ENCODE results near the gene LPIN1.
A peak's percentile ranks its signal among the peaks of the same experiment; 100 is the strongest.

Gene LPIN1

DNA sequence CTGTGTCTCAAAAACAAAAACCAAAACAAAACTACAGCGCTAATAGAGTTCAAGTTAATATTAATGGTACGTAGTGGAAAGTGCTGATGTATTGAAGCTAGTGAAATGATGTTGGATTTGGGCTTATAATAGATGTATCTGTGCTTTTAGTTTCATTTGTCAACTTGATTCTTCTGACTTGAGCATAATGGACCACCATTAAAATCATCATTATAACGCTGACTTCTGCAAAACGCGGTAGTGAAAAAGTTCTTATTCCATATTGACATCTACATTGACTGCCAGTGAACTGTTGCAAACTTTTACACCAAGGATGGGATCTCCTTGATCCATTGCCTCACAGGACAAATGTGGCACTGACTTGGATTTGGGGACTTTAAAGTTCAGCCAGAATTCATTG, 85.0 kb downstream of the LPIN1 start:
- TF ChIP-seq TAF1 (IDR thresholded peaks at IDR 0.05; ENCODE audit: borderline replicate concordance, insufficient read depth, low read length), result no peak

DNA sequence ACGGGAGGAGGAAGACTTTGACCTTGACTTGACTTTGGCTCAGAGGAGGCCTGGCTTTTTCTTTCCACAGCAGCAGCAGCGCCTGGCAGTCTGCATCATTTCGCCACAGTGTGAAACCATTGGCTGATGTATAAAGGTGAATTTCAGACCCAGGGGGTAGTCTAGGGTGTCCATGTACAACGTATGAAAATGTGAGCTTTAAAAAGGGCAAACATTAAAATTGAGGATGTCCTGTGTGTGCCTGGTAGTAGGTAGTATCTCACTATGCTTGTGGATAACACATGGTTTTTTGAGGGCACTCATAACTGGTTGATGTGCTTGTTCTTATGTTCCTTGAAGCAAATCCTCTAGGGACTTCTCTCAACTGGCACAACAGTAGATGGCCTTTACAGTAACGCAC, 86.1 kb downstream of the LPIN1 start:
- TF ChIP-seq SIN3A (IDR thresholded peaks at IDR 0.05; ENCODE audit: borderline replicate concordance, insufficient read depth, low read length) (no peak), FOXP2 (optimal IDR thresholded peaks at IDR 0.05; ENCODE audit: borderline replicate concordance, extremely low read depth, extremely low read length, insufficient read depth) (no peak), POLR2AphosphoS5 (IDR thresholded peaks at IDR 0.05; ENCODE audit: low read depth, low read length) (no peak)

DNA sequence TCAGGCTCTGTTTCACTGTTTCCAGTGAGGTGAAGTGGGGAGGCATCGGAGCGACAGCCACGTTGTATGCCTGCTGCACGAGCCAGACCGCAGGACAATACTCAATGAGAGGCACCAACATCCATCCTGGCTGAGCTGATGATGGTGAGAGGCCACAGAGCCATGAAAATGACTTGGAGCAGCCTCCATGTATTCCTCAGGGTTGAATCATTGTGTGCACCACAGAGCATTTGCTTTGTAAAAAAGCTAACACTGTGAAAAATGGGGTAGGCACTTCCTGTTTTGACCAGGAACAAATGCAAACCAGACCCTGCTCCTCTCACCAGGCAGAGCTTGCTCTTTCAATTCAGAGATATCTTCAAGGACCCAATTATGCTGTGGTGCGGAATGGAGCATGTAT, 87.2 kb downstream of the LPIN1 start:
- no peak for TF ChIP-seq SIN3A (IDR thresholded peaks at IDR 0.05; ENCODE audit: borderline replicate concordance, insufficient read depth, low read length)
- TF ChIP-seq, protein P1, sequence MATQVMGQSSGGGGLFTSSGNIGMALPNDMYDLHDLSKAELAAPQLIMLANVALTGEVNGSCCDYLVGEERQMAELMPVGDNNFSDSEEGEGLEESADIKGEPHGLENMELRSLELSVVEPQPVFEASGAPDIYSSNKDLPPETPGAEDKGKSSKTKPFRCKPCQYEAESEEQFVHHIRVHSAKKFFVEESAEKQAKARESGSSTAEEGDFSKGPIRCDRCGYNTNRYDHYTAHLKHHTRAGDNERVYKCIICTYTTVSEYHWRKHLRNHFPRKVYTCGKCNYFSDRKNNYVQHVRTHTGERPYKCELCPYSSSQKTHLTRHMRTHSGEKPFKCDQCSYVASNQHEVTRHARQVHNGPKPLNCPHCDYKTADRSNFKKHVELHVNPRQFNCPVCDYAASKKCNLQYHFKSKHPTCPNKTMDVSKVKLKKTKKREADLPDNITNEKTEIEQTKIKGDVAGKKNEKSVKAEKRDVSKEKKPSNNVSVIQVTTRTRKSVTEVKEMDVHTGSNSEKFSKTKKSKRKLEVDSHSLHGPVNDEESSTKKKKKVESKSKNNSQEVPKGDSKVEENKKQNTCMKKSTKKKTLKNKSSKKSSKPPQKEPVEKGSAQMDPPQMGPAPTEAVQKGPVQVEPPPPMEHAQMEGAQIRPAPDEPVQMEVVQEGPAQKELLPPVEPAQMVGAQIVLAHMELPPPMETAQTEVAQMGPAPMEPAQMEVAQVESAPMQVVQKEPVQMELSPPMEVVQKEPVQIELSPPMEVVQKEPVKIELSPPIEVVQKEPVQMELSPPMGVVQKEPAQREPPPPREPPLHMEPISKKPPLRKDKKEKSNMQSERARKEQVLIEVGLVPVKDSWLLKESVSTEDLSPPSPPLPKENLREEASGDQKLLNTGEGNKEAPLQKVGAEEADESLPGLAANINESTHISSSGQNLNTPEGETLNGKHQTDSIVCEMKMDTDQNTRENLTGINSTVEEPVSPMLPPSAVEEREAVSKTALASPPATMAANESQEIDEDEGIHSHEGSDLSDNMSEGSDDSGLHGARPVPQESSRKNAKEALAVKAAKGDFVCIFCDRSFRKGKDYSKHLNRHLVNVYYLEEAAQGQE (IDR thresholded peaks at IDR 0.05; ENCODE audit: insufficient read depth in 1 of 2, low read depth in 2 of 2, low read length in 2 of 2), result 0 out of 4 replicates have a peak, but pooled peaks of 1 of the 2 experiments have one; percentile 24
- TF ChIP-seq FOXP2 (optimal IDR thresholded peaks at IDR 0.05; ENCODE audit: borderline replicate concordance, extremely low read depth, extremely low read length, insufficient read depth), result no peak
- TF ChIP-seq POLR2AphosphoS5 (IDR thresholded peaks at IDR 0.05; ENCODE audit: low read depth, low read length), result 0 out of 2 replicates have a peak, but pooled peaks have one; percentile 26
- TF ChIP-seq TAF1 (IDR thresholded peaks at IDR 0.05; ENCODE audit: borderline replicate concordance, insufficient read depth, low read length), result no peak

DNA sequence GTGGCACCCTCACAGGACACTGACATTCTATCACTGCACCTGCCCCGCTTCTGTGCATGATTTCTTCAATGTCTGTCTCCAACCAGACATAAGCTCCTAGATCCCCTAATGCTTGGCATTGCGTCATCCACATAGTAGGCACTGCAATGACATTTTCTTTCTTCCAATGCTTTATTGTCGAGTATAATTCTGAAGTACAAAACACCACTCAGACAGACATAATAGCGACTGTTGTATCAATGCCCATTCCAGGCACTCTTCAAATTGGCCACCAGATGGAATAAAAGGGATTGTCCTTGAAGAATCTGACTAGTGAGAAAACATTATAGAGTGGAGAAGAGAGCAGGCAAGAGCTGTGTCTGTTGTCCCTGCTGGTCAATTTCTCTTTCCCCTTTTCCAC, 89.0 kb downstream of the LPIN1 start:
- TF ChIP-seq FOXP2 (optimal IDR thresholded peaks at IDR 0.05; ENCODE audit: borderline replicate concordance, extremely low read depth, extremely low read length, insufficient read depth), result no peak
- TF ChIP-seq SIN3A (IDR thresholded peaks at IDR 0.05; ENCODE audit: borderline replicate concordance, insufficient read depth, low read length), result no peak
- no peak for TF ChIP-seq POLR2AphosphoS5 (IDR thresholded peaks at IDR 0.05; ENCODE audit: low read depth, low read length)
- TF ChIP-seq, protein P1 (IDR thresholded peaks at IDR 0.05; ENCODE audit: insufficient read depth in 1 of 2, low read depth in 2 of 2, low read length in 2 of 2), result no peak
- TF ChIP-seq TAF1 (IDR thresholded peaks at IDR 0.05; ENCODE audit: borderline replicate concordance, insufficient read depth, low read length), result no peak

DNA sequence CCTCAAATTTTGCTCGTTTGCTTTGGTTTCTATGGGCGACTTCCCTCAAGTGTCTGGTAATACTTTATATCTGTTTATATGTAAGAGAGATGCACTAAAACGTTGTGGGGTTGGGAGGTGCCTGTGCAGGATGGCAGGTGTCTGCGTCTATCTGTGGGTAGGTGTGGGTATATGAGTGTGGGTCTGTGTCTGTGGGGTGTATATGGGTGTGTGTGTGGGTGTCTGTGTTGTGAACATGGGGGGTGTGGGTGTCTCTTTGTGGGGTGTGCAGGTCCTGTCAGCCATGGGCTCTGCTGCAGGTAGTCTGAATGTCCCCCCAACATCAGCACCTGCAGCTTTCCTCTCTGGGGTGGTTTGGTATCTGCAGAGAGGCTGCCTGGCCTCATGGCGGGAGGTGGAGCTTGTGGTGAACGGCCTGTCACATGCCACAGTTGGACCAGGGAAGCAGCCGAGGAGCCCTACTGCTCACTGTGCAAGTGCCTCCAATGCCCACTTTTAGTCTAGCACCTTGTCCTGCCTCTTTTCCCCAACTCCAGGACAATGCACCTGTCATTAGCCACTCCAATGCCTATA, 90.3 kb downstream of the LPIN1 start:
- TF ChIP-seq, protein P1 (IDR thresholded peaks at IDR 0.05; ENCODE audit: insufficient read depth in 1 of 2, low read depth in 2 of 2, low read length in 2 of 2), result no peak
- TF ChIP-seq SIN3A (IDR thresholded peaks at IDR 0.05; ENCODE audit: borderline replicate concordance, insufficient read depth, low read length) (no peak), POLR2AphosphoS5 (IDR thresholded peaks at IDR 0.05; ENCODE audit: low read depth, low read length) (no peak), TAF1 (IDR thresholded peaks at IDR 0.05; ENCODE audit: borderline replicate concordance, insufficient read depth, low read length) (no peak), FOXP2 (optimal IDR thresholded peaks at IDR 0.05; ENCODE audit: borderline replicate concordance, extremely low read depth, extremely low read length, insufficient read depth) (no peak)

DNA sequence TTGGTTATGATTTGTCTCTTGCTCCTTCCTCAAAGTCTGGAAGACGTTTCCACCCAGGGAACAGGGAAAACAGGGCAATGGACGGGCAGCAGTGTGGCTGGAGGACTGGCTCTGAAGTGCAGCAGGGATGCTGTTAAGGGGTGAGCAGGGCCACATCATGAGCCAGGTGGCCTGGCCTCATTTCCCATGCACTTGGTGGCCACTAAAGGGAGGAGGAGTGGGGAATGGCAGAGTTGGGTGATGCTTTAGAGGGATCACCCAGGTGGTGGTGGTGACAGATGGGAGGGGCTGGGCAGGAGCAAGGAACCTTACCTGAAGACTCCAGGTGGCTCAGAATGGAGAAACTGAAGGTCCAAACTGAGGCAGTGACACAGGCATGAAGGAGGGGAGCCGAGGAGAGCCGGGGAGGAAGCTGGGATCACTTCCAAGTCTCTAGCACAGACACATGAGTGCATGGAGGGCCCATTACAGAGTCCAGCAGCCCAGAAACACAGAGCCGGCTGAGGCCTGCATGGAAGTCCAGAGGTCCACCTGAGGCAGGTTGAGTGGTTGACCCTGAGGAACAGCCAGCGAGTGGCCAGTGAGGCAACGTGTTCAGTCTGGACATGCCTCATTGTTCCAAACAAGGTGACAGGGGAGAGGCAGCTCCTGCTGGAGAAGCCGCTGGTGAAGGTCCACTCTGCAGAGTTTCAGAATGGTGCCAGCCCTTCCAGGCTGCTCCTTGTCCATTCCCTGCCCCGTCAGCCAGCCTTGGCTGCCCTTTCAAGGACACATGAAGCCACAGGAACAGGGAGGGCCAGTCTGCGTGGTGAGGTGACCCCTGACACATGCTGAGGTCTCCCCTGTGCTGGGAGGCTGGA, 91.7 kb downstream of the LPIN1 start:
- TF ChIP-seq TAF1 (IDR thresholded peaks at IDR 0.05; ENCODE audit: borderline replicate concordance, insufficient read depth, low read length) (no peak), SIN3A (IDR thresholded peaks at IDR 0.05; ENCODE audit: borderline replicate concordance, insufficient read depth, low read length) (no peak), FOXP2 (optimal IDR thresholded peaks at IDR 0.05; ENCODE audit: borderline replicate concordance, extremely low read depth, extremely low read length, insufficient read depth) (no peak), POLR2AphosphoS5 (IDR thresholded peaks at IDR 0.05; ENCODE audit: low read depth, low read length) (no peak)
- TF ChIP-seq, protein P1 (IDR thresholded peaks at IDR 0.05; ENCODE audit: insufficient read depth in 1 of 2, low read depth in 2 of 2, low read length in 2 of 2), result no peak
